Esophagus squamous epithelium (tissue), 5 donors: ENCODE results near the gene AREL1. TPM values are rescaled to one million over a fixed set of nuclear protein-coding genes. Genes with fewer than 3 reads are reported as not detected.

Source experiments
- DNase-seq: peaks from one replicate; lab custom pipeline; 2025; lab: John Stamatoyannopoulos, UW
- H3K27ac ChIP-seq, 4 donors: fragments of 200-600 bp; sonication (generic); one replicate each; pipeline ENCODE4 v1.5.1; 2016 to 2019; ENCODE audit warnings: mild to moderate bottlenecking in 1 of 4
- H3K27me3 ChIP-seq, 4 donors: fragments of 200-600 bp; sonication (generic); 1 replicate in 3 of 4; 2 replicates in 1 of 4; pipeline versions ENCODE4 v1.5.1 to v1.6.0; 2017 to 2021; ENCODE audit warnings: antibody characterized with exemption in 1 of 4
- H3K36me3 ChIP-seq, 3 donors: fragments of 200-600 bp; sonication (generic); one replicate each; pipeline ENCODE4 v1.5.1; 2016 to 2019
- H3K4me1 ChIP-seq, 3 donors: fragments of 200-600 bp; sonication (generic); one replicate each; pipeline ENCODE4 v1.5.1; 2017 to 2019
- H3K4me3 ChIP-seq, 4 donors: fragments of 200-600 bp; sonication (generic); 1 replicate in 3 of 4; 2 replicates in 1 of 4; pipeline ENCODE4 v1.5.1; 2016 to 2019; ENCODE audit warnings: mild to moderate bottlenecking in 2 of 4, moderate library complexity in 1 of 4
- H3K9me3 ChIP-seq, 3 donors: fragments of 200-600 bp; sonication (generic); one replicate each; pipeline ENCODE4 v1.5.1; 2016 to 2019
- CTCF ChIP-seq, 6 experiments: fragments of 450-650 bp in 4 of 6; fragments of 200-600 bp in 2 of 6; sonication (generic) in 2 of 6; IDR thresholded peaks; one replicate each; pipeline ENCODE4 v1.5.1; 2016 to 2019; ENCODE audit warnings: antibody characterized with exemption in 6 of 6, mild to moderate bottlenecking in 4 of 6, moderate library complexity in 4 of 6
- POLR2A ChIP-seq, 4 donors: fragments of 450-650 bp; IDR thresholded peaks; one replicate each; pipeline ENCODE4 v1.6.1; 2017; ENCODE audit warnings: antibody characterized with exemption in 4 of 4, mild to moderate bottlenecking in 4 of 4, moderate library complexity in 3 of 4
- WGBS, 2 donors: methylation state at CpG; one replicate each; pipeline ENCODE4 v1.1.5; 2018; 5-methylcytosine and 5-hydroxymethylcytosine counted together
- intact Hi-C: fragments of 100-400 bp; cut with DNase I; formaldehyde crosslinking; loops from one replicate; pipeline ENCODE4 v1.15.0; 2022
- total RNA-seq, 4 donors: library from RNA; depleted of rRNA; stranded (reverse); fragments of >200 nt; gene quantifications; one replicate each; pipeline ENCODE4 v1.1.0, GENCODE V29; 2016
- donor health status: DM: yes; HTN: yes; CAD: no.

The AREL1 gene
- total RNA-seq, 4 donors from 2014 or later: 17.0 to 21.6 (median 19.8) TPM

GRCh38 chr14:74670726-74671411, 42.0 kb downstream of the AREL1 start:
- WGBS, 2 donors: 76 to 89% methylated on average over 8 to 9 of the region's 9 CpGs
- no peak overlapping the region for H3K4me3 ChIP-seq
- TF ChIP-seq CTCF (IDR thresholded peaks at IDR 0.05) (no peak), POLR2A (IDR thresholded peaks at IDR 0.05) (no peak)
- H3K4me1 ChIP-seq: peaks cover 0 to 7% (median 0%) of the 10 kb centered on the region in 3 donors
- H3K27me3 ChIP-seq: no peaks in the 10 kb centered on the region
- DNase-seq: no peak
- intact Hi-C loops: no loop called here
- no peaks in the 10 kb centered on the region for H3K9me3 ChIP-seq
- peaks cover 16 to 100% (median 43%) of the 10 kb centered on the region in 3 donors for H3K36me3 ChIP-seq
- H3K27ac ChIP-seq: no peak overlapping the region

- TF ChIP-seq CTCF (IDR thresholded peaks at IDR 0.05): no peak
- no peak for TF ChIP-seq POLR2A (IDR thresholded peaks at IDR 0.05)
- Histone ChIP-seq H3K27me3 (no peaks in the 10 kb centered on the region), H3K36me3 (peaks cover 16 to 100% (median 35%) of the 10 kb centered on the region in 3 donors), H3K27ac (no peak overlapping the region), H3K4me1 (peaks cover 0 to 7% (median 0%) of the 10 kb centered on the region in 3 donors), H3K4me3 (no peak overlapping the region), H3K9me3 (no peaks in the 10 kb centered on the region)
- DNase-seq: no peak
- WGBS, 2 donors: 87 to 96% methylated on average over 3 to 10 of the region's 10 CpGs
- intact Hi-C loops: no loop called here
These were observed 43.0 kb downstream of the AREL1 start for GRCh38 chr14:74669846-74670245.

- TF ChIP-seq CTCF (IDR thresholded peaks at IDR 0.05): no peak
- no peak for TF ChIP-seq POLR2A (IDR thresholded peaks at IDR 0.05)
- H3K27me3 ChIP-seq: no peaks in the 10 kb centered on the region
- no peaks in the 10 kb centered on the region for H3K9me3 ChIP-seq
- 82 to 100% methylated on average over 1 of the region's 1 CpG for WGBS, 2 donors
- H3K36me3 ChIP-seq: peaks cover 16 to 100% (median 33%) of the 10 kb centered on the region in 3 donors
- H3K27ac ChIP-seq: no peak overlapping the region
- H3K4me3 ChIP-seq: no peak overlapping the region
- no peak for DNase-seq
- peaks cover 0 to 7% (median 0%) of the 10 kb centered on the region in 3 donors for H3K4me1 ChIP-seq
- intact Hi-C loops: no loop called here
These were observed 43.6 kb downstream of the AREL1 start for GRCh38 chr14:74669256-74669655.

- H3K27ac ChIP-seq: no peak overlapping the region
- no peaks in the 10 kb centered on the region for H3K27me3 ChIP-seq
- TF ChIP-seq CTCF (IDR thresholded peaks at IDR 0.05): no peak
- no peak for TF ChIP-seq POLR2A (IDR thresholded peaks at IDR 0.05)
- H3K9me3 ChIP-seq: no peaks in the 10 kb centered on the region
- no peak for DNase-seq
- 73 to 75% methylated on average over 1 of the region's 1 CpG for WGBS, 2 donors
- H3K36me3 ChIP-seq: peaks cover 13 to 100% (median 24%) of the 10 kb centered on the region in 3 donors
- no peak overlapping the region for H3K4me3 ChIP-seq
- intact Hi-C loops: no loop called here
- H3K4me1 ChIP-seq: peaks cover under 1 to 21% (median 4%) of the 10 kb centered on the region in 3 donors
These were observed 45.1 kb downstream of the AREL1 start for GRCh38 chr14:74667758-74668157.

- DNase-seq: no peak
These were observed 48.2 kb downstream of the AREL1 start for GRCh38 chr14:74664717-74665116.

More at GRCh38 chr14:74664717-74665116, 48.2 kb downstream of the AREL1 start:
- 88 to 100% methylated on average over 2 of the region's 2 CpGs for WGBS, 2 donors
- TF ChIP-seq CTCF (IDR thresholded peaks at IDR 0.05): no peak
- Histone ChIP-seq H3K4me3 (no peak overlapping the region), H3K27ac (no peak overlapping the region), H3K9me3 (no peaks in the 10 kb centered on the region), H3K4me1 (peaks cover 4 to 31% (median 4%) of the 10 kb centered on the region in 3 donors), H3K27me3 (no peaks in the 10 kb centered on the region), H3K36me3 (peaks cover 12 to 98% (median 13%) of the 10 kb centered on the region in 3 donors)
- intact Hi-C loops: no loop called here
